Left lobe of liver (tissue), 2 donors: ENCODE data around the gene TUSC7. TPM values are rescaled to one million over a fixed set of nuclear protein-coding genes. Genes with fewer than 3 reads are reported as not detected.

Experiments
- ATAC-seq: fragments of 200-7000 bp; cut with Tn5 transposase; one replicate; pipeline ENCODE4 v1.9.1; 2020; ENCODE audit warnings: mild to moderate bottlenecking, moderate library complexity
- DNase-seq: peaks from one replicate; pipeline ENCODE4 v3.0.0-alpha.2; 2020; ENCODE audit warnings: low spot score
- total RNA-seq: library from RNA; stranded (reverse); gene quantifications from one replicate; pipeline ENCODE4 v1.2.1, GENCODE V29; 2021
- donor health status: DM: no; HTN: no; CAD: no; lungs with moderate emphysema.
- donor health status: DM: no; HTN: yes; CAD: no.

Gene TUSC7
- not detected for total RNA-seq

GRCh38 chr3:116709479-116709878 is at the start of gene TUSC7:
TUSC7 (plus strand) TSS chr3:116709779.
- ATAC-seq: no peak
- DNase-seq: no peak

GRCh38 chr3:116661196-116661595 is 48.4 kb upstream of the TUSC7 start:
- ATAC-seq (no peak), DNase-seq (no peak)

GRCh38 chr3:116663161-116664110 is 46.1 kb upstream of the TUSC7 start:
- DNase-seq (no peak), ATAC-seq (no peak)

GRCh38 chr3:116667324-116667723 is 42.3 kb upstream of the TUSC7 start:
- DNase-seq (no peak), ATAC-seq (no peak)

- no peak for DNase-seq
- no peak for ATAC-seq
These were observed 41.8 kb upstream of the TUSC7 start for GRCh38 chr3:116667791-116668190.

- DNase-seq (no peak), ATAC-seq (no peak)
These were observed 40.0 kb upstream of the TUSC7 start for GRCh38 chr3:116669576-116669975.

GRCh38 chr3:116671151-116671550 is 38.4 kb upstream of the TUSC7 start:
- ATAC-seq (no peak), DNase-seq (no peak)

GRCh38 chr3:116678853-116679252 is 30.7 kb upstream of the TUSC7 start:
- ATAC-seq (no peak), DNase-seq (no peak)

GRCh38 chr3:116691041-116691440 is 18.5 kb upstream of the TUSC7 start:
- DNase-seq (no peak), ATAC-seq (no peak)

- no peak for DNase-seq
- ATAC-seq: no peak
These were observed 8.5 kb upstream of the TUSC7 start for GRCh38 chr3:116701070-116701469.

- no peak for DNase-seq
- no peak for ATAC-seq
These were observed 7.2 kb upstream of the TUSC7 start for GRCh38 chr3:116702334-116702733.

GRCh38 chr3:116707531-116707930 is 2.0 kb upstream of the TUSC7 start:
- no peak for ATAC-seq
- DNase-seq: no peak

- DNase-seq: no peak
These were observed 6.9 kb downstream of the TUSC7 start for GRCh38 chr3:116716490-116716889.

GRCh38 chr3:116717566-116717965 is 8.0 kb downstream of the TUSC7 start:
- ATAC-seq (no peak), DNase-seq (no peak)

More at GRCh38 chr3:116716490-116716889, 6.9 kb downstream of the TUSC7 start:
- no peak for ATAC-seq

- ATAC-seq: no peak
These were observed 18.9 kb downstream of the TUSC7 start for GRCh38 chr3:116728454-116728853.

GRCh38 chr3:116734243-116734642 is 24.7 kb downstream of the TUSC7 start:
- ATAC-seq (no peak), DNase-seq (no peak)

More at GRCh38 chr3:116728454-116728853, 18.9 kb downstream of the TUSC7 start:
- DNase-seq: no peak

GRCh38 chr3:116739678-116740077 is 30.1 kb downstream of the TUSC7 start:
- DNase-seq (no peak), ATAC-seq (no peak)

GRCh38 chr3:116740293-116740692 is 30.7 kb downstream of the TUSC7 start:
- ATAC-seq (no peak), DNase-seq (no peak)

- ATAC-seq: no peak
- DNase-seq: no peak
These were observed 31.9 kb downstream of the TUSC7 start for GRCh38 chr3:116741467-116741866.

- DNase-seq (no peak), ATAC-seq (no peak)
These were observed 33.5 kb downstream of the TUSC7 start for GRCh38 chr3:116743062-116743461.

GRCh38 chr3:116749388-116749787 is 39.8 kb downstream of the TUSC7 start:
- DNase-seq: no peak
- no peak for ATAC-seq

GRCh38 chr3:116757315-116757714 is 47.7 kb downstream of the TUSC7 start:
- DNase-seq: no peak
- no peak for ATAC-seq

- DNase-seq (no peak), ATAC-seq (no peak)
These were observed 49.7 kb downstream of the TUSC7 start for GRCh38 chr3:116759316-116759715.
